ENCODE measurements around the gene NCOR2. TPM values are rescaled to one million over a fixed set of nuclear protein-coding genes. Genes with fewer than 3 reads are reported as not detected.

NCOR2 gene
- 98.0 and 169 TPM in 2 replicates for total RNA-seq

DNA sequence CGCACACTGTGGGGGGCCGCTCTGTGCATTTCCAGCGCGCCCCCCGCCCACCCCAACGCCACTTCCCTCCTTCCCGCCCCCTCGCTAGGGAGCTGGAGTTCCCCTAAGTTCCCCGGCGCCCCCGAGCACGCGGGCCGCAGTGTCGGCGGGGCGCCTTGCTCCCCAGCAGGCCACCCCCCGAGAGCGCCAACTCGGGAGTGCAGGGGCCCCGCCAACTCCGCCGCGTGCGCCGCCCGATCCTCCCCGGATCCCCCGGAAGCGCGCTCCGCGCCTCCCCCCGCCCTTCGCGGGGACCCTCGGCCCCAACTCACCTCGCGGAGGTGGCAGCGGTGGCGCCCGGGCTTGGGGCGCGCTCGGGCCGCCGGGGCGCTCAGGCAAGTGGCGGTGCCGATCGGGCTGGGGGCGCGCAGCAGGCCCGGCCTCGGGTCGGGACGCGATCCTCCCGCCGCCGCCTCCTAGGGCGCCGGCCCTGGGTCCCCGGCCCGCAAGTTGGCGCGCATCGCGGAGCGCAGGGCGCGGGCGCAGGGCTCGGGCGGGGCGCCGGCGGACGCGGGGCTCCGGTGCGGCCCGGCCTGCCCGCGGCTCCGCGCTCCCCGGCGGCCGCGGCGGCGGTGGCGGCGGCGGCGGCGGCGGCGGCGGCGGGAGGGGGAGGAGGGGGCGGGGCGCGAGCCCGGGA lies at the start of gene NCOR2:
Gene NCOR2 (minus strand): TSS at position 616 of the 676 bp plus-strand sequence. CDS start 72,361 bp downstream, outside the sequence.

Data from smooth muscle cell of the umbilical artery (primary cell).